ENCODE results near the gene SLU7.

Gene SLU7

DNA sequence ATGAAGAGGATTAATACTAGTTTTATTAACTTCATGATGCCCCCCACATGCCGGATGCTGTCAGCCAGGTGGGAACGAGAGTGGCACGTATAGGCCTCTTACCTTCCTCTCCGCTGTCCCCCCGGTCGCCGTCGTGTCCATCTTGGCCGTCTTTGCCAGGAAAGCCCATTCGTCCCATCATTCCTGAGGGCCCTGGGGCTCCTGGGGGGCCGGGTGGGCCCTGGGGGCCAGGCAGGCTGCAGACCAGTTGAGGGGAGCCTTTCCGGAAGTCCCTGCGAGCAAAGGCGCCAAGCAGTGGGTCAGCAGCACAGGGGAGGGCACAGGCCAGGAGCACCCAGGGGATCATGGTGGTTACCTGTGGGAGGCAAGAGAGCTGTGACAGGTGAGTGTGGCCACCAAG lies 64.2 kb downstream of the SLU7 start:
- no peaks in the 10 kb centered on the region for H3K27me3 ChIP-seq (ENCODE audit: insufficient read depth, poor library complexity, severe bottlenecking)
- no peak overlapping the region for H3K4me3 ChIP-seq (replicated peaks; ENCODE audit: insufficient read depth, low read length)
- TF ChIP-seq POLR2AphosphoS5 (IDR thresholded peaks at IDR 0.05; ENCODE audit: low read depth) (no peak), SPI1 (IDR thresholded peaks at IDR 0.05; ENCODE audit: borderline replicate concordance, low read depth) (no peak), GABPA (IDR thresholded peaks at IDR 0.05; ENCODE audit: low read depth) (no peak)
- TF ChIP-seq, protein P1, sequence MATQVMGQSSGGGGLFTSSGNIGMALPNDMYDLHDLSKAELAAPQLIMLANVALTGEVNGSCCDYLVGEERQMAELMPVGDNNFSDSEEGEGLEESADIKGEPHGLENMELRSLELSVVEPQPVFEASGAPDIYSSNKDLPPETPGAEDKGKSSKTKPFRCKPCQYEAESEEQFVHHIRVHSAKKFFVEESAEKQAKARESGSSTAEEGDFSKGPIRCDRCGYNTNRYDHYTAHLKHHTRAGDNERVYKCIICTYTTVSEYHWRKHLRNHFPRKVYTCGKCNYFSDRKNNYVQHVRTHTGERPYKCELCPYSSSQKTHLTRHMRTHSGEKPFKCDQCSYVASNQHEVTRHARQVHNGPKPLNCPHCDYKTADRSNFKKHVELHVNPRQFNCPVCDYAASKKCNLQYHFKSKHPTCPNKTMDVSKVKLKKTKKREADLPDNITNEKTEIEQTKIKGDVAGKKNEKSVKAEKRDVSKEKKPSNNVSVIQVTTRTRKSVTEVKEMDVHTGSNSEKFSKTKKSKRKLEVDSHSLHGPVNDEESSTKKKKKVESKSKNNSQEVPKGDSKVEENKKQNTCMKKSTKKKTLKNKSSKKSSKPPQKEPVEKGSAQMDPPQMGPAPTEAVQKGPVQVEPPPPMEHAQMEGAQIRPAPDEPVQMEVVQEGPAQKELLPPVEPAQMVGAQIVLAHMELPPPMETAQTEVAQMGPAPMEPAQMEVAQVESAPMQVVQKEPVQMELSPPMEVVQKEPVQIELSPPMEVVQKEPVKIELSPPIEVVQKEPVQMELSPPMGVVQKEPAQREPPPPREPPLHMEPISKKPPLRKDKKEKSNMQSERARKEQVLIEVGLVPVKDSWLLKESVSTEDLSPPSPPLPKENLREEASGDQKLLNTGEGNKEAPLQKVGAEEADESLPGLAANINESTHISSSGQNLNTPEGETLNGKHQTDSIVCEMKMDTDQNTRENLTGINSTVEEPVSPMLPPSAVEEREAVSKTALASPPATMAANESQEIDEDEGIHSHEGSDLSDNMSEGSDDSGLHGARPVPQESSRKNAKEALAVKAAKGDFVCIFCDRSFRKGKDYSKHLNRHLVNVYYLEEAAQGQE (IDR thresholded peaks at IDR 0.05; ENCODE audit: insufficient replicate concordance, low read depth) = no peak
- TF ChIP-seq, protein P2, sequence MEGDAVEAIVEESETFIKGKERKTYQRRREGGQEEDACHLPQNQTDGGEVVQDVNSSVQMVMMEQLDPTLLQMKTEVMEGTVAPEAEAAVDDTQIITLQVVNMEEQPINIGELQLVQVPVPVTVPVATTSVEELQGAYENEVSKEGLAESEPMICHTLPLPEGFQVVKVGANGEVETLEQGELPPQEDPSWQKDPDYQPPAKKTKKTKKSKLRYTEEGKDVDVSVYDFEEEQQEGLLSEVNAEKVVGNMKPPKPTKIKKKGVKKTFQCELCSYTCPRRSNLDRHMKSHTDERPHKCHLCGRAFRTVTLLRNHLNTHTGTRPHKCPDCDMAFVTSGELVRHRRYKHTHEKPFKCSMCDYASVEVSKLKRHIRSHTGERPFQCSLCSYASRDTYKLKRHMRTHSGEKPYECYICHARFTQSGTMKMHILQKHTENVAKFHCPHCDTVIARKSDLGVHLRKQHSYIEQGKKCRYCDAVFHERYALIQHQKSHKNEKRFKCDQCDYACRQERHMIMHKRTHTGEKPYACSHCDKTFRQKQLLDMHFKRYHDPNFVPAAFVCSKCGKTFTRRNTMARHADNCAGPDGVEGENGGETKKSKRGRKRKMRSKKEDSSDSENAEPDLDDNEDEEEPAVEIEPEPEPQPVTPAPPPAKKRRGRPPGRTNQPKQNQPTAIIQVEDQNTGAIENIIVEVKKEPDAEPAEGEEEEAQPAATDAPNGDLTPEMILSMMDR (IDR thresholded peaks at IDR 0.05; ENCODE audit: insufficient read depth, low read length) = no peak
- no peak for DNase-seq (ENCODE audit: low read depth in 1 of 2, low spot score in 1 of 2)
- H3K27ac ChIP-seq (replicated peaks) = no peak overlapping the region

DNA sequence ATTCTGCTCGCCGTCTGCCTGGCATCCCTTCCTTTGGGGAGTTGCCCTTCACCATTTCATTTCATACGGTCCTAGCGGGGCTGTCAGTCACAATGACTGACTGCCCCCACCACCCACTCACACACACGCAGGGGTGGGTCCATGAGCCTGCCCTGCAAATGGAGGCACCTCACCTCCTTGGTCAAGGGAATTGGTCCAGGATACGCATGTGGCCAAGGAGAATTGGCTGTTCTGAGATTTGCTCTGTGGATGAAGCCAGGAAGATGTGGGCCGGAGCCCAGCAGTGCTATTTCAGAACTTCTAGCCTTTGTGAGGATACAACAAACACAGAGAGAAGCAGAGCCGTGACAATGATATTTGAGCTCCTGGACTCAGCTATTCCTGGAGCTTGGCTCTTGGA lies 65.5 kb downstream of the SLU7 start:
- no peak overlapping the region for H3K4me3 ChIP-seq (replicated peaks; ENCODE audit: insufficient read depth, low read length)
- H3K27me3 ChIP-seq (ENCODE audit: insufficient read depth, poor library complexity, severe bottlenecking) = no peaks in the 10 kb centered on the region
- no peak for DNase-seq (ENCODE audit: low read depth in 1 of 2, low spot score in 1 of 2)
- no peak overlapping the region for H3K27ac ChIP-seq (replicated peaks)
- no peak for TF ChIP-seq GABPA (IDR thresholded peaks at IDR 0.05; ENCODE audit: low read depth)
- TF ChIP-seq SPI1 (IDR thresholded peaks at IDR 0.05; ENCODE audit: borderline replicate concordance, low read depth) = no peak
- TF ChIP-seq, protein P2 (IDR thresholded peaks at IDR 0.05; ENCODE audit: insufficient read depth, low read length) = no peak
- no peak for TF ChIP-seq POLR2AphosphoS5 (IDR thresholded peaks at IDR 0.05; ENCODE audit: low read depth)
- TF ChIP-seq, protein P1 (IDR thresholded peaks at IDR 0.05; ENCODE audit: insufficient replicate concordance, low read depth) = no peak

DNA sequence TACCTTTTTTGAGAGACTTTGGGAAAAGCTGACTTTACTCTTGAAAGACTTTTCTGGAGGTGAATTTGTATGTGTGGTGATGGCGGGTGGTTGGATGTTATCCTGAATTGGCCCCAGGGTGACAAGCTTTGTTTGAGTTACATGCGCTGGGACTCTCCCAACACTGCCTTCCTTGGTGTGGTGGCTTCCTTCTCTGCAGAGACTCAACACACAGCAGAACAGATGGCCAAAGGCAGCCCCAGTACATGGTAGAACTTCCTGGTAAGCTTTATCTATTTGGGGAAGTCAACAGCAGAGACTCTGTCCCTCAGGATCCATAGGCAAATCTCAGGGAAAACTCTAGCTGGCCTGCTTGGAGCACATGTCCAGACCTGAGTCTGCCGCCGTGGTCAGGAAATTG lies 66.6 kb downstream of the SLU7 start:
- TF ChIP-seq POLR2AphosphoS5 (IDR thresholded peaks at IDR 0.05; ENCODE audit: low read depth) (no peak), GABPA (IDR thresholded peaks at IDR 0.05; ENCODE audit: low read depth) (no peak), SPI1 (IDR thresholded peaks at IDR 0.05; ENCODE audit: borderline replicate concordance, low read depth) (no peak)
- TF ChIP-seq, protein P1 (IDR thresholded peaks at IDR 0.05; ENCODE audit: insufficient replicate concordance, low read depth) = no peak
- H3K4me3 ChIP-seq (replicated peaks; ENCODE audit: insufficient read depth, low read length) = no peak overlapping the region
- no peak for DNase-seq (ENCODE audit: low read depth in 1 of 2, low spot score in 1 of 2)
- no peak overlapping the region for H3K27ac ChIP-seq (replicated peaks)
- H3K27me3 ChIP-seq (ENCODE audit: insufficient read depth, poor library complexity, severe bottlenecking) = no peaks in the 10 kb centered on the region
